Upper lobe of left lung (tissue), 6 donors: ENCODE data around the gene PIGBOS1. TPM values are rescaled to one million over a fixed set of nuclear protein-coding genes. Genes with fewer than 3 reads are reported as not detected.
A peak's percentile ranks its signal among the peaks of the same experiment; 100 is the strongest.
"Not testable (repeated sequence)": the region's sequence is repeated elsewhere in the genome, so short reads cannot be mapped to it uniquely, and the experiment has no call there.

Source experiments
- ATAC-seq, 2 donors: fragments of 200-7000 bp; cut with Tn5 transposase; one replicate each; pipeline ENCODE4 v1.9.1; 2022; ENCODE audit warnings: mild to moderate bottlenecking in 2 of 2, moderate library complexity in 2 of 2; ENCODE audit not compliant: low FRiP score in 2 of 2
- DNase-seq, 2 donors: peaks; one replicate each; pipeline ENCODE4 v3.0.0-alpha.2; 2019 to 2020
- H3K27ac ChIP-seq, 4 donors: fragments of 200-600 bp; sonication (generic); one replicate each; pipeline ENCODE4 v1.5.1; 2016 to 2019
- H3K27me3 ChIP-seq, 4 donors: fragments of 200-600 bp; sonication (generic); one replicate each; pipeline ENCODE4 v1.5.1; 2017 to 2019
- H3K36me3 ChIP-seq, 4 donors: fragments of 200-600 bp; sonication (generic); one replicate each; pipeline ENCODE4 v1.5.1; 2016 to 2019
- H3K4me1 ChIP-seq, 4 donors: fragments of 200-600 bp; sonication (generic); one replicate each; pipeline ENCODE4 v1.5.1; 2018 to 2019
- H3K4me3 ChIP-seq, 4 donors: fragments of 200-600 bp; sonication (generic); one replicate each; pipeline ENCODE4 v1.5.1; 2017 to 2019; ENCODE audit warnings: mild to moderate bottlenecking in 2 of 4, moderate library complexity in 1 of 4
- H3K9me3 ChIP-seq, 4 donors: fragments of 200-600 bp; sonication (generic); one replicate each; pipeline ENCODE4 v1.5.1; 2018 to 2019
- EP300 ChIP-seq, 4 donors: sonication (generic); formaldehyde crosslinking; IDR thresholded peaks; one replicate each; pipeline ENCODE4 v1.5.1; 2017; ENCODE audit warnings: antibody characterized with exemption in 4 of 4, control low read depth in 2 of 4
- POLR2A ChIP-seq, 4 donors: fragments of 450-650 bp; IDR thresholded peaks; one replicate each; pipeline ENCODE4 v1.5.1; 2016 to 2017; ENCODE audit warnings: antibody characterized with exemption in 4 of 4, mild to moderate bottlenecking in 2 of 4
- POLR2AphosphoS5 ChIP-seq, 2 donors: sonication (generic); formaldehyde crosslinking; IDR thresholded peaks; one replicate each; pipeline ENCODE4 v1.5.1; 2017; ENCODE audit warnings: antibody characterized with exemption in 2 of 2
- WGBS, 2 donors: methylation state at CpG; one replicate each; pipeline ENCODE4 v1.1.5; 2017 to 2018; 5-methylcytosine and 5-hydroxymethylcytosine counted together
- total RNA-seq, 6 donors: library from RNA; depleted of rRNA in 4 of 6; stranded (reverse); fragments of >200 nt in 4 of 6; gene quantifications; one replicate each; pipeline versions ENCODE4 v1.1.0 to v1.2.1, GENCODE V29; 2016 to 2021
- TF ChIP-seq, protein P1 (sequence below), 6 experiments: fragments of 450-650 bp in 4 of 6; fragments of 200-600 bp in 2 of 6; sonication (generic) in 2 of 6; IDR thresholded peaks; one replicate each; pipeline ENCODE4 v1.5.1; 2016 to 2019; ENCODE audit warnings: antibody characterized with exemption in 6 of 6
- donor health status: DM: no; HTN: no; CAD: no; lungs with moderate emphysema.
- donor health status: DM: no; HTN: yes; CAD: no; lungs with severe emphysema.

PIGBOS1 gene
- total RNA-seq, 6 donors from 2014 or later, result 3.1 to 16.9 (median 10.1) TPM

DNA sequence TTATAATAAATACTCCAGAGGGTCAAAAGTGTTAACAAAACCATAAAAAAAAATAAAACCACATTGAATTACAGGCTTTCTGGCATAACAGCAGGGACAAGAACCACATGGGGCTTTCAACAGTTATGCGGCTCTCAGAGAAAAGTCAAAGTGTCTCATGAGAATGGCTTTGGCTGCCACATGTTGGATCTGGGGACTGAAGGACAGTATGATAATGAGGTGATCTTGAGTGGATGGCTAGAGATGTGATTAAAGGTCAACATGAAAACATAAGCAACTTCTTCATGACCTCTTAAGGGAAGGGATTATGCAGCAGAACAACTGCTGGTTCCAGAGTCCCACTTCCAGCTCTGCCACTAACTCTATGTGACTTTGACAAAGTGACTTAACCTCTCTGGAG, 34.5 kb downstream of the PIGBOS1 start:
- WGBS, 2 donors, result 63 to 81% methylated on average over 1 of the region's 1 CpG
- H3K27ac ChIP-seq, result peak overlapping the region; percentile 64 to 85 (median 79)
- no peaks in the 10 kb centered on the region for H3K27me3 ChIP-seq
- H3K9me3 ChIP-seq, result no peaks in the 10 kb centered on the region
- H3K4me1 ChIP-seq, result peaks cover 61 to 76% (median 65%) of the 10 kb centered on the region in 4 donors
- TF ChIP-seq POLR2A (IDR thresholded peaks at IDR 0.05) (no peak), EP300 (IDR thresholded peaks at IDR 0.05) (no peak), POLR2AphosphoS5 (IDR thresholded peaks at IDR 0.05) (no peak)
- TF ChIP-seq, protein P1, sequence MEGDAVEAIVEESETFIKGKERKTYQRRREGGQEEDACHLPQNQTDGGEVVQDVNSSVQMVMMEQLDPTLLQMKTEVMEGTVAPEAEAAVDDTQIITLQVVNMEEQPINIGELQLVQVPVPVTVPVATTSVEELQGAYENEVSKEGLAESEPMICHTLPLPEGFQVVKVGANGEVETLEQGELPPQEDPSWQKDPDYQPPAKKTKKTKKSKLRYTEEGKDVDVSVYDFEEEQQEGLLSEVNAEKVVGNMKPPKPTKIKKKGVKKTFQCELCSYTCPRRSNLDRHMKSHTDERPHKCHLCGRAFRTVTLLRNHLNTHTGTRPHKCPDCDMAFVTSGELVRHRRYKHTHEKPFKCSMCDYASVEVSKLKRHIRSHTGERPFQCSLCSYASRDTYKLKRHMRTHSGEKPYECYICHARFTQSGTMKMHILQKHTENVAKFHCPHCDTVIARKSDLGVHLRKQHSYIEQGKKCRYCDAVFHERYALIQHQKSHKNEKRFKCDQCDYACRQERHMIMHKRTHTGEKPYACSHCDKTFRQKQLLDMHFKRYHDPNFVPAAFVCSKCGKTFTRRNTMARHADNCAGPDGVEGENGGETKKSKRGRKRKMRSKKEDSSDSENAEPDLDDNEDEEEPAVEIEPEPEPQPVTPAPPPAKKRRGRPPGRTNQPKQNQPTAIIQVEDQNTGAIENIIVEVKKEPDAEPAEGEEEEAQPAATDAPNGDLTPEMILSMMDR (IDR thresholded peaks at IDR 0.05), result no peak
- ATAC-seq (no peak), DNase-seq (no peak)
- peak overlapping the region in 1 of 4 donors; percentile 4 for H3K4me3 ChIP-seq
- no peaks in the 10 kb centered on the region for H3K36me3 ChIP-seq

DNA sequence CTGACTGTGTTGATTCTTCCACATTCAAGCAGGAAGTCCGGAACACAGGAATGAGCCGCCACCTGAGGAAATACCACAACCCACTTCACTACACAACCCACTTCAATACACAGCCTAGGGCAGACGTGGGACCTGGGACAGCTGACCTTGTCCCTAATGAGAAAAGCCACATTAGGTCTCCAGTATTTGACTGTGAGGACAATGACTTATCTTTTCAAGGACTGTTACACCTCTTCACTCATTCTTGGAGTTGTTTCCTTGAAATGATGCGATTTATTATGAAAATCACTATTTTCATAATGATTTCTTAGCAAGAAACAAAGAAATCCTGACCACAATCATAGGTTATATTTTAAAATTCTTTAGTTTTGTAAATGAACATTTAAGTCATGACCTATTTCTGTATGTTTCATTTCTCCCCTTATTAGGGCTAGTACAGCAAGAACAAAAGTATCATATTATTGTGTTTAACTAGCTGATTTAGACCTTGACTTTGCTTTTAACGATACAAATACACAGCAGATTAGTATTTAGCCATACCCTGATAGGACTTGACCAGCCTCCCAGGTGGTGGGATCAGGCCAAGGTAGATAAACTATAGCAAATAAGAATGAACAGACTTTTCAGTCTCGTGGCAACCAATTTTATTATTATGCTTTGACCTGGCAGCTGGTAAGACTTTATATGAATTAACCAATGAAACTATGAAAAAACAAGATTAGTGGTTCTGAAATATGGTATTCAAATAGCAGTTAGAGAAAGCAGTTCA, 35.4 kb downstream of the PIGBOS1 start:
- no peak overlapping the region for H3K4me3 ChIP-seq
- WGBS, 2 donors, result 45 to 50% methylated on average over 6 of the region's 6 CpGs
- no peaks in the 10 kb centered on the region for H3K27me3 ChIP-seq
- DNase-seq, result peak in 1 of 2 donors; percentile 84
- peak overlapping the region; percentile 64 to 85 (median 79) for H3K27ac ChIP-seq
- H3K4me1 ChIP-seq, result peaks cover 68 to 79% (median 70%) of the 10 kb centered on the region in 4 donors
- no peak for TF ChIP-seq EP300 (IDR thresholded peaks at IDR 0.05)
- TF ChIP-seq POLR2AphosphoS5 (IDR thresholded peaks at IDR 0.05), result peak in 1 of 2 donors; percentile 41
- TF ChIP-seq POLR2A (IDR thresholded peaks at IDR 0.05), result peak in 1 of 4 donors; percentile 26
- no peaks in the 10 kb centered on the region for H3K9me3 ChIP-seq
- peak; percentile 28 to 88 for ATAC-seq
- H3K36me3 ChIP-seq, result no peaks in the 10 kb centered on the region

DNA sequence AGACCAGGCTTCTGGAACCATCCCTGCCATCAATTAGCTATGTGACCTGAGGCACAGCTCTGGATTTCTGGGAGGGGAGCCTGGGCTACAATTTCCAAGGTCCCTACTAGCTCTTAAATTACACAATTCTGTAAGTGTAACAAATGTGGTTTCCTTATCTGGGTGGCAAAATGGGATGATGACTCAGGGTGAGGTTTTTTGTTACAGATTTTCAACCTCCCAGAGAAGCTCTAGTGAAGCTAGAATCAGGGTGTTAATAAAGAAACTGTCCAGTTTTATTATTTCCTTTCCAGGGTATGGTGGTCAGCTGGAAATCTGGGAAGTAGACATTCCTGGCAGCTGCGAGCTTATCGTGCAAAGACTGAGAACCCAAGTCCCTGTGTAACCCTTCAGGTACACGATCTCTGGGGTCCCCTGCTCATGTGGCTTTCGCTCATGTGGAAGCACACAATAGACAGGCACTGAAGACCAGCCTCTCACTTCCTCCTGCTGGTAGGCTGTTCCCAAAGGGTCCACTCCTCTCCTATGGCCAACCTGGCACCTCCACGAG, 36.6 kb downstream of the PIGBOS1 start:
- no peak overlapping the region for H3K4me3 ChIP-seq
- H3K36me3 ChIP-seq, result no peaks in the 10 kb centered on the region
- peaks cover 69 to 80% (median 73%) of the 10 kb centered on the region in 4 donors for H3K4me1 ChIP-seq
- peak in 1 of 2 donors; percentile 41 for DNase-seq
- H3K27ac ChIP-seq, result peak overlapping the region; percentile 64 to 85 (median 79)
- no peaks in the 10 kb centered on the region for H3K27me3 ChIP-seq
- 48 to 56% methylated on average over 5 of the region's 5 CpGs for WGBS, 2 donors
- H3K9me3 ChIP-seq, result no peaks in the 10 kb centered on the region
- no peak for TF ChIP-seq POLR2A (IDR thresholded peaks at IDR 0.05)
- TF ChIP-seq POLR2AphosphoS5 (IDR thresholded peaks at IDR 0.05), result no peak
- TF ChIP-seq EP300 (IDR thresholded peaks at IDR 0.05), result no peak
- ATAC-seq, result peak; percentile 46 to 70

DNA sequence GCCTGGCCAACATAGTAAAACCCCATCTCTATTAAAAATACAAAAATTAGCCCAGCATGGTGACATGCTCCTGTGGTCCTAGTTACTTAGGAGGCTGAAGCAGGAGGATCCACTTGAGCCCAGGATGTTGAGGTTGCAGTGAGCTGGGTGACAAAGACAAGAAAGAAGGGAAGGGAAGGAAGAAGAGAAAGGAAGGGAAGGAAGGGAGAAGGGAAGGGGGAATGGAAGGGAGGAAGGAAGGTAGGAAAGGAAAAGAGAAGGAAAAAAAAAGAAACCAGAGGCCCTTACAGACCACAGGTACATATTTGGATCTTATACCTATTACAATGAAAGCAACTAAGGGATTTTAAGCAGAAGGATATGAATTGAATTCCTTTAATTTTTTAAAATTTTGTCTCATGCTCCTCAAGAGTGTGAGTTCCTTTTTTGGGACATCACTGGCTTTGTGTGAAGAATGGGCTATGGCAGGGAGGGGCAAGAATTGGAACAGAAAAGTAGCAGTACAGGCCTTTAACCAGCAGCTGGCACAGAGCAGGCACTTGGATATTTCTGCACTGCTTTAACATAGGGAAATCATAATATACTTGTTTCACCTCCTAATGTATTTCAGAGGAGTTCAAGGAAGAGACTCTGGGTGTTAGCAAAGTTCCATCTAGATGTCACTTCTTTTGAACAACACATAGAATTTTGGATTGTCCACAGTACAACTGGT, 37.2 kb downstream of the PIGBOS1 start:
- H3K4me1 ChIP-seq, result peaks cover 69 to 83% (median 77%) of the 10 kb centered on the region in 4 donors
- H3K4me3 ChIP-seq, result no peak overlapping the region
- H3K27me3 ChIP-seq, result no peaks in the 10 kb centered on the region
- H3K36me3 ChIP-seq, result no peaks in the 10 kb centered on the region
- H3K27ac ChIP-seq, result peak overlapping the region; percentile 64 to 85 (median 79)
- H3K9me3 ChIP-seq, result no peaks in the 10 kb centered on the region
- peak in 1 of 2 donors; percentile 8 for ATAC-seq
- no peak for DNase-seq
- TF ChIP-seq POLR2A (IDR thresholded peaks at IDR 0.05) (no peak), POLR2AphosphoS5 (IDR thresholded peaks at IDR 0.05) (no peak), EP300 (IDR thresholded peaks at IDR 0.05) (no peak)
- TF ChIP-seq, protein P1 (IDR thresholded peaks at IDR 0.05), result no peak

DNA sequence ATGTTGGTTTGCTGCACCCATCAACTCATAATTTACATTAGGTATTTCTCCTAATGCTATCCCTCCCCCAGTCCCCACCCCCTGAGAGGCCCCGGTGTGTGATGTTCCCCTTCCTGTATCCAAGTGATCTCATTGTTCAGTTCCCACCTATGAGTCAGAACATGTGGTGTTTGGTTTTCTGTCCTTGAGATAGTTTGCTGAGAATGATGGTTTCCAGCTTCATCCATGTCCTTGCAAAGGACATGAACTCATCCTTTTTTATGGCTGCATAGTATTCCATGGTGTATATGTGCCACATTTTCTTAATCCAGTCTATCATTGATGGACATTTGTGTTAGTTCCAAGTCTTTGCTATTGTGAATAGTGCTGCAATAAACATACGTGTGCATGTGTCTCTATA, 38.3 kb downstream of the PIGBOS1 start:
- H3K4me1 ChIP-seq, result peaks cover 58 to 78% (median 70%) of the 10 kb centered on the region in 4 donors

More for the DNA sequence above, 38.3 kb downstream of the PIGBOS1 start:
- 76 to 77% methylated on average over 2 of the region's 2 CpGs for WGBS, 2 donors
- not testable (repeated sequence) for H3K36me3 ChIP-seq, ATAC-seq, H3K4me3 ChIP-seq, H3K9me3 ChIP-seq, DNase-seq, H3K27me3 ChIP-seq
- H3K27ac ChIP-seq, result peak overlapping the region in 2 of 4 donors; percentile 57 to 85
